BLaER1 treated with 17β-estradiol and CSF1 and Interleukin-3, amounts not matched to agents 10 nM and 100 nM (cell line): Measurements from ENCODE around the gene ATAD3A.

ENCODE experiments used
- H3K27ac ChIP-seq, 11 experiments: shearing (Covaris generic); formaldehyde crosslinking; 2 replicates each; pipeline ENCODE4 v1.8.1; 2022
- H3K27me3 ChIP-seq, 11 experiments: shearing (Covaris generic); formaldehyde crosslinking; 2 replicates each; pipeline ENCODE4 v1.8.1; 2022
- H3K36me3 ChIP-seq, 11 experiments: shearing (Covaris generic); formaldehyde crosslinking; 2 replicates each; pipeline ENCODE4 v1.8.1; 2022
- H3K4me1 ChIP-seq, 10 experiments: shearing (Covaris generic); formaldehyde crosslinking; 2 replicates each; pipeline ENCODE4 v1.8.1; 2022
- H3K4me2 ChIP-seq, 11 experiments: shearing (Covaris generic); formaldehyde crosslinking; 2 replicates each; pipeline ENCODE4 v1.8.1; 2022
- H3K4me3 ChIP-seq, 10 experiments: shearing (Covaris generic); formaldehyde crosslinking; 2 replicates each; pipeline ENCODE4 v1.8.1; 2022
- H3K9ac ChIP-seq, 11 experiments: shearing (Covaris generic); formaldehyde crosslinking; 2 replicates each; pipeline ENCODE4 v1.8.1; 2022
- H3K9me3 ChIP-seq, 11 experiments: shearing (Covaris generic); formaldehyde crosslinking; replicated peaks in 1 of 11; 2 replicates each; pipeline ENCODE4 v1.8.1; 2022
- H4K20me1 ChIP-seq, 11 experiments: shearing (Covaris generic); formaldehyde crosslinking; 2 replicates each; pipeline ENCODE4 v1.8.1; 2022
- Cebpa-rat ChIP-seq, 11 experiments: shearing (Covaris generic); IDR thresholded peaks; 2 replicates each; pipeline ENCODE4 v1.8.1; 2022

ATAD3A gene

DNA sequence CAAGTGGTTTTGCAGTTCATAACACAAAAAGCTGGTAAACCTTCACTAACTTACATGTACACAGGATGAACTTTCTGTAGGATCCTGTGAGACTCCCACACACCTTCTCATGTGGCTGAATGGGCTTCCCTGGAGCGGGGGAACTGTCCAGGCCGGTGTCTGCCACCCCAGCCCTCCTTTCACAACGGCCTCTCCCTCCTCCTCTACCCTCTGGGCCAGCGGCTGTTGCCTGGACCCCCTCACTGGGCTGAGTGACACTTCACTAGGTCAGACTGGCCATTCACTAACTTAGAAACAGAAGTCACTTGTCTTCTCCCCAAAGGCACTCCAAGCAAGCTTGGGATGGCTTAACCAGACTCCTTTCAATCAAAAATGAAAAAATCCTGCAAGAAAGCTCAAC, 46.6 kb downstream of the ATAD3A start:
- TF ChIP-seq Cebpa-rat (IDR thresholded peaks at IDR 0.05) = no peak
- Histone ChIP-seq H3K27ac (no peak overlapping the region), H3K4me1 (peaks cover 16 to 33% (median 26%) of the 10 kb centered on the region in 10 experiments; a peak in 19 of 20 replicates), H3K9ac (no peak overlapping the region; a peak in 1 of 22 replicates), H4K20me1 (peaks cover 82 to 100% (median 100%) of the 10 kb centered on the region in 11 experiments), H3K27me3 (no peaks in the 10 kb centered on the region), H3K4me2 (no peak overlapping the region), H3K9me3 (no peaks in the 10 kb centered on the region), H3K4me3 (no peak overlapping the region), H3K36me3 (peaks cover 43 to 78% (median 58%) of the 10 kb centered on the region in 11 experiments)

DNA sequence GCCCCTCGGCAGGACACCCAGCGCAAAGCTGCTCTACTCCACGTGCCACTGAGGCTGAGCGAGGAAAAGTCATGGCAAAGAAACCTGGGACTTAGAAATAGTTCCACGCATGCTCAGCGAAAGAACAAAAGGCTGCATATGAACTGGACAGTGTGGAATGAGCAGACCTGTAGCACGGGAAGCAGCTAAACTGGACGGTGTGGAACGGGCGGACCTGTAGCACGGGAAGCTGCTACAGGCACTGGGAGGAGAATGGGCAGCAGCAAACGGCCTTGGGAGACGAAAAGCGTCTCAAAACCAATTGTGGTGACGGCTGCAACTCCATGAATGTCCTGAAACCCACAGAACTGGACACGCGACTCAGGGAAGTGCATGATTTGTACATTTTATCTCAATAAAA, 47.1 kb downstream of the ATAD3A start:
- no peak overlapping the region for H3K4me2 ChIP-seq
- no peak overlapping the region for H3K4me3 ChIP-seq
- no peak overlapping the region; a peak in 1 of 22 replicates for H3K9ac ChIP-seq
- H3K27ac ChIP-seq = no peak overlapping the region
- TF ChIP-seq Cebpa-rat (IDR thresholded peaks at IDR 0.05) = no peak
- H3K4me1 ChIP-seq = peaks cover 16 to 37% (median 28%) of the 10 kb centered on the region in 10 experiments; a peak in 19 of 20 replicates
- peaks cover 48 to 83% (median 63%) of the 10 kb centered on the region in 11 experiments for H3K36me3 ChIP-seq
- H3K27me3 ChIP-seq = no peaks in the 10 kb centered on the region
- peaks cover 82 to 100% (median 100%) of the 10 kb centered on the region in 11 experiments for H4K20me1 ChIP-seq
- H3K9me3 ChIP-seq = no peaks in the 10 kb centered on the region

DNA sequence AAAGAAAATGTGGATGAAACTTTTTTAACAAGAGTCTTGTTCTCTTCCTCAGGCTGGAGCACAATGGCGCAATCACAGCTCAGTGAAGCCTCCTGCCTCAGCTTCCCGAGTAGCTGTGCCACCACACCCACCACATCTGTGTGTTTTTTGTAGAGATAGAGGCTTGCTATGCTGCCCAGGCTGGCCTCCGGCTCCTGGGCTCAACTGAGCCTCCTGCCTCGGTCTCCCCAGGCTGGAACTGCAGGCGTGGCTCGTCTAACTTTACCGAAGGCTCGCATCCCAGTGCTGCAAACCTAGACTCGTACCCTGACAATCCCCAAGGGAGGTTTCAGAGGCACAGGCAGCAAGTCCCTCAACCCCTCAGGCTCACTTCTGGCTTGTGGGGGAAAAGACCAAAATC, 48.2 kb downstream of the ATAD3A start:
- peaks cover 82 to 100% (median 100%) of the 10 kb centered on the region in 11 experiments for H4K20me1 ChIP-seq
- no peak overlapping the region for H3K4me3 ChIP-seq
- H3K9me3 ChIP-seq = no peaks in the 10 kb centered on the region
- no peak for TF ChIP-seq Cebpa-rat (IDR thresholded peaks at IDR 0.05)
- H3K4me2 ChIP-seq = no peak overlapping the region
- H3K27me3 ChIP-seq = no peaks in the 10 kb centered on the region
- H3K27ac ChIP-seq = no peak overlapping the region
- H3K36me3 ChIP-seq = peaks cover 56 to 88% (median 71%) of the 10 kb centered on the region in 11 experiments
- H3K9ac ChIP-seq = 0 out of 22 replicates have a peak overlapping the region, but pooled peaks of 1 of the 11 experiments have one; percentile 9
- H3K4me1 ChIP-seq = peaks cover 5 to 35% (median 25%) of the 10 kb centered on the region in 10 experiments; a peak in 18 of 20 replicates

DNA sequence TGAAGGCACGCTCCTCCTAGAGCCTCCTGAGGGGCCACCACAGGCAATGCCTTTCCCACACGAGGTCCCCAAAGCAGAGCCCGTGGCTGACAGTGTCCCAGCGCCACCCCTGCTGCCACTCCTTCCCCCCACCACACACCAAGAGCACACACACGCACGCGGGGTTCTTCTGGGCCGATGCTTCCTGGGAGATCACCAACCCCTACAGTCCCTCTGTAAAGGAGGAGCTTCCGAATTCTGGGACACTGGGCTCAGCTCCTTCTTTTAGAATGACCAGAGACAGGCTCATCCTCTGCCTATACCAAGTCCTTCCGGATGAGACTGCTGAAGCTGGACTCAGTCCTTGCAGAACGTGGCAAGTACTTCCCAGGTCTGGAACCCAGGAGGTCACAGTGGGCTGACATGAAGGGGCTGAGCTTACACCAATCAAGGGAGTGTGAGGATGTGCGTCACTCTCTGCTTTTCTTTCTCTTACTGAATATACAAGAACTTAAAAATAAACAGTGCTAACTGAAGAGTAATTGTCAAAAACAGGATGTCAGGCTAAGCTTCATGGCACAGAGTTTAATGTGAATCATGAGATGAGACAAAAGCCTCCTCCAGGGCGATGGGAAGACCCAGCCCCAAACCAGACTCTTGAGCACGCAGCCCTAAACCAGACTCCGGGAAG, 50.0 kb downstream of the ATAD3A start:
- no peaks in the 10 kb centered on the region for H3K9me3 ChIP-seq
- H4K20me1 ChIP-seq = peaks cover 85 to 100% (median 100%) of the 10 kb centered on the region in 11 experiments
- no peak for TF ChIP-seq Cebpa-rat (IDR thresholded peaks at IDR 0.05)
- no peak overlapping the region for H3K27ac ChIP-seq
- H3K9ac ChIP-seq = peak overlapping the region in 3 of 11 experiments; percentile 13 to 41 (median 39); a peak in 3 of 22 replicates
- H3K36me3 ChIP-seq = peaks cover 72 to 89% (median 81%) of the 10 kb centered on the region in 11 experiments
- H3K4me3 ChIP-seq = no peak overlapping the region
- H3K4me1 ChIP-seq = peaks cover 0 to 30% (median 22%) of the 10 kb centered on the region in 10 experiments; a peak in 13 of 20 replicates
- no peaks in the 10 kb centered on the region for H3K27me3 ChIP-seq
- peak overlapping the region in 3 of 11 experiments; percentile 34 to 62 (median 55); a peak in 5 of 22 replicates for H3K4me2 ChIP-seq

DNA sequence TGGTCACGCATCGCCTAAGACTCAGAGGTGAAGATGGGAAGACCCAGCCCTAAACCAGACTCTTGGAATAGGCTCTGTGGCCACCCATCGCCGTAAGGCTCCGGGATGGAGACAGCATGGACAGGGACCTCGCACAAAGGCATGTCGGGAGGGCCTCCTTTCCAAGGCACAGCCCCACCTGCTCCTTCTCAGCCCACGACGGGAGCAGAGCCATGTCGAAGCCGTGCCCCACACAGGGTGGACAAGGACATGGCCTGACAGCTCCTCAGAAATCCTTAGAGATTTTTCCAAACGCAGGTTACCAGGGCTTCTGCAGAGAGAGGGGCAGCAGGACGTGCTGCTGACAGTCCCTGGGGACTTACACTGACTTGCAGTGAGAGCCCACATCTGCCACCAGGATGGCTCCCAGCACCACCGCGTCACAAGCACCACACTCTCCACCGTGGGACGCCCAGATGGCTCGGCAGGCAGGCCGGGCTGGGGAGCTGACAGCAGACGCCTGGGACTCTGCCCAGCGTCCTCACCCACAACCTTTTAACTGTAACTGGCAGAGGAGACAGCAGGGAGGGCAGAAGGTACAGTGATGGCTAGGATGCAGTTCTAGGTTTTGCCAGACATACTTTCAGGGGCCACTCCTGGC, 50.7 kb downstream of the ATAD3A start:
- TF ChIP-seq Cebpa-rat (IDR thresholded peaks at IDR 0.05) = no peak
- Histone ChIP-seq H4K20me1 (peaks cover 93 to 100% (median 100%) of the 10 kb centered on the region in 11 experiments), H3K27ac (peak overlapping the region in 3 of 11 experiments; percentile 10 to 17 (median 17); a peak in 3 of 22 replicates), H3K4me2 (peak overlapping the region in 5 of 11 experiments; percentile 34 to 62 (median 55); a peak in 7 of 22 replicates), H3K4me1 (peaks cover 0 to 33% (median 22%) of the 10 kb centered on the region in 10 experiments; a peak in 13 of 20 replicates), H3K9ac (peak overlapping the region in 7 of 11 experiments; percentile 3 to 56 (median 41); a peak in 11 of 22 replicates), H3K27me3 (no peaks in the 10 kb centered on the region), H3K9me3 (no peaks in the 10 kb centered on the region), H3K36me3 (peaks cover 76 to 95% (median 84%) of the 10 kb centered on the region in 11 experiments), H3K4me3 (no peak overlapping the region)

DNA sequence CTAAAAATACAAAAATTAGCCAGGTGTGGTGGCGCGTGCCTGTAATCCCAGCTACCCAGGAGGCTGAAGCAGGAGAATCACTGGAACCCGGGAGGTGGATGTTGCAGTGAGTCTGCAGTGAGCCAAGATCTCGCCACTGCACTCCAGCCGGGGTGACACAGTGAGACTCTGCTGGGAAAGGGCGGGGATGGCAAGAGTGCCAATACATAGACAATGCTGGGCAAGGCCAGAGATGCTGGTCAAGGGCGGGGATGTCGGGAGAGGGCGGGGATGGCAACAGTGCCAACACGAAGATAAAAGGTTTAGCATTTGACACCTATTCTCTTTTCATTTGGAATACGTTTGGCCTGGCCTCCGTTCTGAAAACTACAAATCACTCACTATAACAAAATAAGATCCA, 51.7 kb downstream of the ATAD3A start:
- Histone ChIP-seq H4K20me1 (peaks cover 96 to 100% (median 100%) of the 10 kb centered on the region in 11 experiments), H3K4me1 (peaks cover 0 to 37% (median 22%) of the 10 kb centered on the region in 10 experiments; a peak in 14 of 20 replicates), H3K4me3 (no peak overlapping the region), H3K9ac (peak overlapping the region in 6 of 11 experiments; percentile 8 to 56 (median 40); a peak in 5 of 22 replicates), H3K27me3 (no peaks in the 10 kb centered on the region), H3K27ac (no peak overlapping the region; a peak in 1 of 22 replicates), H3K36me3 (peaks cover 84 to 99% (median 90%) of the 10 kb centered on the region in 11 experiments), H3K4me2 (peak overlapping the region in 5 of 11 experiments; percentile 34 to 62 (median 55); a peak in 7 of 22 replicates), H3K9me3 (no peaks in the 10 kb centered on the region)
- TF ChIP-seq Cebpa-rat (IDR thresholded peaks at IDR 0.05) = no peak

DNA sequence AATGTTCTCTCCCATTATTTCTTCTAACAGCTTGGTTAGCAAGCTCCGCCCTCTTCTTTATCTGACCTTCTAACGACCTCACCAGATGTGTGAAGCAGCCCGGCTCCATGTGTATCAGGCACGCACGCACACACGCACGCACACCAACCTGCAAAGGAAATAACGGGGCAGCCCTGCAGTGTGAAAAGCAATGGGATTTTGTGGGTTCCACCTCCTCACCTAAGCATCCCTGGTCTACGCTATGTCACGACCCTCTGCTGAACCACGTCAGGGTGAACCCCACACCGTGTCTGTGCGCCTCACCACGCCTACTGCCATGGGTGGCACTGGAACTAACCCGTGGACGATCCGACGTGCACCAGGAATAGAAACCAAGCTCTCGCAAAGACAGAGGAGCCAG, 52.3 kb downstream of the ATAD3A start:
- Histone ChIP-seq H3K27me3 (no peaks in the 10 kb centered on the region), H4K20me1 (peaks cover 96 to 100% (median 100%) of the 10 kb centered on the region in 11 experiments), H3K36me3 (peaks cover 87 to 99% (median 94%) of the 10 kb centered on the region in 11 experiments)

DNA sequence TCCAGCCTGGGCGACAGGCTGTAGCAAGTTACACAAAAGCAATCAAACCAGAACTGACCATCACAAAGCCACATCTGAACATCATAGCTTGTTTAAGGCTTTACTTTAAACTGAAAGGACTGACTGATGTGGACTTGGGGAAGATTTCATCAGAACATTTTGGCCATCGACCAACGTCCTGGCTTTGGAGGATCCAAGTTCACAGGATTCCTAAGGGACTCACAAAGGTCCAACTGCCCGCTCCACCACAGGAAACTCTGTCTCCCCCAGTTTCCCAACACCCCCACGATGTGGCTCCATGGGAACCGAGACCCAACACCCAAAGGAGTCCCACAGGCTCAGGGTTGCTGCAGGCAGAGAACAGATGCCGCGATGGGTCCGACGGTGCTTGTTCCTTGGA, 53.4 kb downstream of the ATAD3A start:
- H3K4me3 ChIP-seq = no peak overlapping the region
- H3K4me1 ChIP-seq = peaks cover 12 to 47% (median 26%) of the 10 kb centered on the region in 10 experiments; a peak in 18 of 20 replicates
- no peak overlapping the region for H3K4me2 ChIP-seq
- no peak overlapping the region for H3K27ac ChIP-seq
- H3K36me3 ChIP-seq = peaks cover 90 to 100% (median 98%) of the 10 kb centered on the region in 11 experiments
- no peaks in the 10 kb centered on the region for H3K27me3 ChIP-seq
- peaks cover 98 to 100% (median 100%) of the 10 kb centered on the region in 11 experiments for H4K20me1 ChIP-seq
- TF ChIP-seq Cebpa-rat (IDR thresholded peaks at IDR 0.05) = no peak
- H3K9ac ChIP-seq = no peak overlapping the region
- no peaks in the 10 kb centered on the region for H3K9me3 ChIP-seq

More for the DNA sequence above, 52.3 kb downstream of the ATAD3A start:
- H3K9me3 ChIP-seq = no peaks in the 10 kb centered on the region
- peaks cover 1 to 37% (median 22%) of the 10 kb centered on the region in 10 experiments; a peak in 15 of 20 replicates for H3K4me1 ChIP-seq
- TF ChIP-seq Cebpa-rat (IDR thresholded peaks at IDR 0.05) = no peak
- H3K4me2 ChIP-seq = no peak overlapping the region; a peak in 2 of 22 replicates
- no peak overlapping the region for H3K27ac ChIP-seq
- H3K4me3 ChIP-seq = no peak overlapping the region
- H3K9ac ChIP-seq = 0 out of 22 replicates have a peak overlapping the region, but pooled peaks of 1 of the 11 experiments have one; percentile 8
